Lower leg skin (tissue), 4 donors: ENCODE data around the gene ZFPM1. TPM values are rescaled to one million over a fixed set of nuclear protein-coding genes. Genes with fewer than 3 reads are reported as not detected.

Source experiments
- DNase-seq, 2 donors: peaks; one replicate each; pipeline ENCODE4 v3.0.0-alpha.2; 2019; ENCODE audit warnings: low spot score in 2 of 2
- H3K4me3 ChIP-seq: fragments of 200-600 bp; sonication (generic); 2 replicates; pipeline ENCODE4 v1.5.1; 2017; ENCODE audit warnings: mild to moderate bottlenecking, low read depth; ENCODE audit not compliant: poor library complexity, severe bottlenecking
- POLR2A ChIP-seq, 2 donors: fragments of 450-650 bp; IDR thresholded peaks; one replicate each; pipeline ENCODE4 v1.6.1; 2016 to 2017; ENCODE audit warnings: antibody characterized with exemption in 2 of 2, mild to moderate bottlenecking in 1 of 2, moderate library complexity in 1 of 2
- WGBS, 2 donors: methylation state at CpG; one replicate each; pipeline ENCODE4 v1.1.5; 2018; 5-methylcytosine and 5-hydroxymethylcytosine counted together
- intact Hi-C: fragments of 100-400 bp; cut with DNase I; formaldehyde crosslinking; loops from one replicate; pipeline ENCODE4 v1.15.0; 2023; ENCODE audit warnings: low total_unique reads
- total RNA-seq, 4 donors: library from RNA; depleted of rRNA; stranded (reverse); fragments of >200 nt; gene quantifications; one replicate each; pipeline ENCODE4 v1.1.0, GENCODE V29; 2016
- TF ChIP-seq, protein P1 (sequence below), 3 donors: fragments of 450-650 bp; IDR thresholded peaks; one replicate each; pipeline ENCODE4 v1.5.1; 2016; ENCODE audit warnings: antibody characterized with exemption in 3 of 3, mild to moderate bottlenecking in 3 of 3, moderate library complexity in 2 of 3

The ZFPM1 gene
- total RNA-seq, 4 donors from 2014 or later = 2.0 to 4.0 (median 3.1) TPM

DNA sequence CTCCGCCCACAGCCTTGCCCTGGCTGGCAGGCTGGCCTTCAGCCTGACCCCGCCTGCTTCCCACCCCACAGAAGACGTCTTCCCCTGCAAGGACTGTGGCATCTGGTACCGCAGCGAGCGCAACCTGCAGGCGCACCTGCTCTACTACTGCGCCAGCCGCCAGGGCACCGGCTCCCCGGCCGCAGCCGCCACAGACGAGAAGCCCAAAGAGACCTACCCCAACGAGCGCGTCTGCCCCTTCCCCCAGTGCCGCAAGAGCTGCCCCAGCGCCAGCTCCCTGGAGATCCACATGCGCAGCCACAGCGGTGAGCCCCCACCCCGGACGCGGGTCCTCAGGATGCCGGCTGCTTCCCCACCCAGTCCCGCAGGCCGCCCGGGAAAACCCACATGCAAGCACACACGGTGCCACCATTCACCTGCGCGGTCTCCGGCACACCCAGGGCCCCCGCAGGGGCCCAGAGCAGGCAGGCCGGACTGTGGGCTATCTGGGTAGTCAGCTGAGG lies 78.9 kb downstream of the ZFPM1 start:
- TF ChIP-seq POLR2A (IDR thresholded peaks at IDR 0.05) = no peak
- TF ChIP-seq, protein P1, sequence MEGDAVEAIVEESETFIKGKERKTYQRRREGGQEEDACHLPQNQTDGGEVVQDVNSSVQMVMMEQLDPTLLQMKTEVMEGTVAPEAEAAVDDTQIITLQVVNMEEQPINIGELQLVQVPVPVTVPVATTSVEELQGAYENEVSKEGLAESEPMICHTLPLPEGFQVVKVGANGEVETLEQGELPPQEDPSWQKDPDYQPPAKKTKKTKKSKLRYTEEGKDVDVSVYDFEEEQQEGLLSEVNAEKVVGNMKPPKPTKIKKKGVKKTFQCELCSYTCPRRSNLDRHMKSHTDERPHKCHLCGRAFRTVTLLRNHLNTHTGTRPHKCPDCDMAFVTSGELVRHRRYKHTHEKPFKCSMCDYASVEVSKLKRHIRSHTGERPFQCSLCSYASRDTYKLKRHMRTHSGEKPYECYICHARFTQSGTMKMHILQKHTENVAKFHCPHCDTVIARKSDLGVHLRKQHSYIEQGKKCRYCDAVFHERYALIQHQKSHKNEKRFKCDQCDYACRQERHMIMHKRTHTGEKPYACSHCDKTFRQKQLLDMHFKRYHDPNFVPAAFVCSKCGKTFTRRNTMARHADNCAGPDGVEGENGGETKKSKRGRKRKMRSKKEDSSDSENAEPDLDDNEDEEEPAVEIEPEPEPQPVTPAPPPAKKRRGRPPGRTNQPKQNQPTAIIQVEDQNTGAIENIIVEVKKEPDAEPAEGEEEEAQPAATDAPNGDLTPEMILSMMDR (IDR thresholded peaks at IDR 0.05) = no peak
- 89 to 90% methylated on average over 25 of the region's 34 CpGs for WGBS, 2 donors
- H3K4me3 ChIP-seq = no peak overlapping the region
- DNase-seq = no peak
- intact Hi-C loops = no loop called here

DNA sequence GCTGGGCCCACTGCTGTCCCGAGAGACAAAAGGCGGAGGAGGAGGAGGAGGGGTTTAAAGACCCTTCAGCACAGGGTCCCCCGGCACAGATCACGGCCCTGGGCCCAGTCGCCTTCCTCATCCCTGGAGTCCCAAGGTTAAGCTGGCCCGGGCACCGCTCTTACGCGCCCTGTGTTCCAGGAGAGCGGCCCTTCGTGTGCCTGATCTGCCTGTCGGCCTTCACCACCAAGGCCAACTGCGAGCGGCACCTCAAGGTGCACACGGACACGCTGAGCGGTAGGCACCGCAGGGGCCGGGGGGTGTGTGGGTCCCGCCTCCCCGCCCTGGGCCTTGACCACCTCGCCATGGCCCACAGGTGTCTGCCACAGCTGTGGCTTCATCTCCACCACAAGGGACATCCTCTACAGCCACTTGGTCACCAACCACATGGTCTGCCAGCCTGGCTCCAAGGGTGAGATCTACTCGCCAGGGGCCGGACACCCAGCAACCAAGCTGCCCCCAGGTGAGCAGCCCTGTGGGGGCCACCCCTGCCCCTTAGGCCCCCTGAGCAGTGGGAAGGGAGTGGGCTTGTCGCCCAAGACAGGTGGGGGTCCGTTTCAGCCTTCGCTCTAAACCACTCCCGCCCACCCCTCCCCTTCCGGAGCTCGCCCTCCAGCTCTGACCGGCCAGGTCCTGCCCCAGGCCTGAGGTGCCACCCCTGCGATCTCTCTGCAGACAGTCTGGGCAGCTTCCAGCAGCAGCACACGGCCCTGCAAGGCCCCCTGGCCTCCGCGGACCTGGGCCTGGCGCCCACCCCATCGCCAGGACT lies 79.6 kb downstream of the ZFPM1 start:
- H3K4me3 ChIP-seq = no peak overlapping the region
- 82 to 92% methylated on average over 22 to 32 of the region's 37 CpGs for WGBS, 2 donors
- no peak for DNase-seq
- no peak for TF ChIP-seq POLR2A (IDR thresholded peaks at IDR 0.05)
- TF ChIP-seq, protein P1 (IDR thresholded peaks at IDR 0.05) = no peak
- intact Hi-C loops = no loop called here

DNA sequence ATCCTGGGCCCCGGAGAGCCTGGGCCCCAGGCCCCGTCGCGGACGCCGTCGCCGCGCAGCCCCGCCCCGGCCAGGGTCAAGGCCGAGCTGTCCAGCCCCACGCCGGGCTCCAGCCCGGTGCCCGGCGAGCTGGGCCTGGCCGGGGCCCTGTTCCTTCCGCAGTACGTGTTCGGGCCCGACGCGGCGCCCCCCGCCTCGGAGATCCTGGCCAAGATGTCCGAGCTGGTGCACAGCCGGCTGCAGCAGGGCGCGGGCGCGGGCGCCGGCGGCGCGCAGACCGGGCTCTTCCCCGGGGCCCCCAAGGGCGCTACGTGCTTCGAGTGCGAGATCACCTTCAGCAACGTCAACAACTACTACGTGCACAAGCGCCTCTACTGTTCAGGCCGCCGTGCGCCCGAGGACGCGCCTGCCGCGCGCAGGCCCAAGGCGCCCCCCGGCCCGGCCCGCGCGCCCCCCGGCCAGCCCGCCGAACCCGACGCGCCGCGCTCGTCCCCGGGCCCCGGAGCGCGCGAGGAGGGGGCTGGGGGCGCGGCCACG lies 80.4 kb downstream of the ZFPM1 start:
- intact Hi-C loops = no loop called here
- WGBS, 2 donors = 2% methylated on average over 29 of the region's 79 CpGs; no CpG with 5 or more reads in 1 of the 2 donors
- DNase-seq = no peak
- TF ChIP-seq, protein P1 (IDR thresholded peaks at IDR 0.05) = no peak
- TF ChIP-seq POLR2A (IDR thresholded peaks at IDR 0.05) = no peak
- no peak overlapping the region for H3K4me3 ChIP-seq

GRCh38 chr16:88533932-88534637 lies 81.0 kb downstream of the ZFPM1 start:
- 1% methylated on average over 37 of the region's 114 CpGs; no CpG with 5 or more reads in 1 of the 2 donors for WGBS, 2 donors
- intact Hi-C loops = no loop called here
- DNase-seq = peak in 1 of 2 donors; percentile 93

GRCh38 chr16:88534638-88535190 lies 81.6 kb downstream of the ZFPM1 start:
- TF ChIP-seq POLR2A (IDR thresholded peaks at IDR 0.05) = no peak
- TF ChIP-seq, protein P1 (IDR thresholded peaks at IDR 0.05) = no peak
- H3K4me3 ChIP-seq = no peak overlapping the region
- 12 to 22% methylated on average over 11 to 28 of the region's 65 CpGs for WGBS, 2 donors
- no peak for DNase-seq
- intact Hi-C loops = no loop called here

More at GRCh38 chr16:88533932-88534637, 81.0 kb downstream of the ZFPM1 start:
- peak overlapping the region; percentile 53 for H3K4me3 ChIP-seq
- TF ChIP-seq, protein P1 (IDR thresholded peaks at IDR 0.05) = no peak
- TF ChIP-seq POLR2A (IDR thresholded peaks at IDR 0.05) = no peak
